ENCODE results near the gene PITPNC1.
A peak's percentile ranks its signal among the peaks of the same experiment; 100 is the strongest.

PITPNC1 gene

GRCh38 chr17:67435786-67436185 lies 58.7 kb downstream of the PITPNC1 start:
- no peak for DNase-seq

- no peak for DNase-seq
Measured at GRCh38 chr17:67436233-67436632, 59.2 kb downstream of the PITPNC1 start.

- no peak for DNase-seq
Measured at GRCh38 chr17:67438667-67439066, 61.6 kb downstream of the PITPNC1 start.

GRCh38 chr17:67439269-67439668 lies 62.2 kb downstream of the PITPNC1 start:
- DNase-seq, result no peak

- DNase-seq, result no peak
Measured at GRCh38 chr17:67440277-67441051, 63.4 kb downstream of the PITPNC1 start.

GRCh38 chr17:67441052-67441895 lies 64.2 kb downstream of the PITPNC1 start:
- peak; percentile 89 for DNase-seq

- DNase-seq, result no peak
Measured at GRCh38 chr17:67441896-67442219, 64.8 kb downstream of the PITPNC1 start.

- no peak for DNase-seq
Measured at GRCh38 chr17:67442787-67443624, 65.9 kb downstream of the PITPNC1 start.

- no peak for DNase-seq
Measured at GRCh38 chr17:67443931-67444595, 67.0 kb downstream of the PITPNC1 start.

- no peak for DNase-seq
Measured at GRCh38 chr17:67448449-67448848, 71.4 kb downstream of the PITPNC1 start.

GRCh38 chr17:67449065-67449464 lies 72.0 kb downstream of the PITPNC1 start:
- no peak for DNase-seq

GRCh38 chr17:67449845-67450755 lies 73.0 kb downstream of the PITPNC1 start:
- DNase-seq, result no peak

GRCh38 chr17:67452681-67453554 lies 75.8 kb downstream of the PITPNC1 start:
- peak; percentile 20 for DNase-seq

- no peak for DNase-seq
Measured at GRCh38 chr17:67456103-67456502, 79.0 kb downstream of the PITPNC1 start.

GRCh38 chr17:67456889-67457288 lies 79.8 kb downstream of the PITPNC1 start:
- DNase-seq, result no peak

- no peak for DNase-seq
Measured at GRCh38 chr17:67458203-67458602, 81.1 kb downstream of the PITPNC1 start.

GRCh38 chr17:67459985-67460384 lies 82.9 kb downstream of the PITPNC1 start:
- DNase-seq, result no peak

- DNase-seq, result no peak
Measured at GRCh38 chr17:67461228-67461780, 84.2 kb downstream of the PITPNC1 start.

- no peak for DNase-seq
Measured at GRCh38 chr17:67461876-67462275, 84.8 kb downstream of the PITPNC1 start.

GRCh38 chr17:67466251-67466796 lies 89.2 kb downstream of the PITPNC1 start:
- DNase-seq, result no peak

Measured in CD4-positive, alpha-beta T cell treated with Interleukin-15 for 1 hour (primary cell).